Stimulated activated CD8-positive, alpha-beta memory T cell treated with anti-CD3 and anti-CD28 coated beads, Interleukin-12 subunit alpha, Interleukin-12 subunit beta, amount 100 ng/mL, for 24 hours (primary cell): Measurements from ENCODE around the gene LAMA3.

Experiments used
- DNase-seq: peaks from one replicate; pipeline ENCODE4 v3.0.0-alpha.2; 2020; ENCODE audit errors: extremely low read depth

Gene LAMA3

DNA sequence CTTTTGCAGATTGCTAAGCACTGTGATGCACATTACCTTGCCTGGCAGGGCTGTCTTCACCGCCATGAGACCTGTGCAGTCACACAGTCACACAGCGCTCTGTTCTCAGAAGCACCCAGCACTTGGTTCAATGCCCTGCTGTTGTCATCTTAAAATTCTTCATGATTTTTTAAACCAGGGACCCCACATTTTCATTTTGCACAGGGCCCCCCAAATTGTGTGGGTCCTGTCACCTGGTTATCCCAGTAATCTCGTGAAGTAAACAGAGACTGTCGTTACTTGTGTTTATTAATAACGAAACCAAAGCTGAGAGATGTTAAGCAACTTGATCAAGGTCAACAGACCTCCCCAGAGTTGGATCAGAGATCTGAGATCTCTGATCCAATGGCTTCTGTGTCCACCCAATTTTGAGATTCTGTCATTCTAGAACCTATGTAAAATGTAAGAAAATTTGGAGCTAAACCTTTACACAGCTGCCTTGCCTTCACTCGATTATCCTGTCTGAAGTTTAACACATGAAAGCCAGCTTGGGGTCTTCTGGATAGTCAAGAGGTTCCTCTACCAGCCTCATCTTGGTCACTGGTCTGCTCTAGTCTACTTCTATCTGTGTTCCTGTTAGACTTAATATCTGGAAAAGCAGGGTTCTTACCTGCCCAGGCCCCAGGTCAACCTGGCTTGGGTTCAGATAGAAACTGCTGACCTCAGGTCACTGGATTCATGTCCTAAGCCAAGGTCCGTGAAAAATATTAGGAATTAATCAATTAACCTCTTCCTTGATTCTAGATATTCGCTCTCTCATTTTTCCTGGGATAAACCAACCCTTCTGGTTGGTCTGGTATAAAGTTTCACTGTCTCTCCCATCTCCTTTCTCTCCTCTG is 311.6 kb downstream of the LAMA3 start:
- DNase-seq = no peak

DNA sequence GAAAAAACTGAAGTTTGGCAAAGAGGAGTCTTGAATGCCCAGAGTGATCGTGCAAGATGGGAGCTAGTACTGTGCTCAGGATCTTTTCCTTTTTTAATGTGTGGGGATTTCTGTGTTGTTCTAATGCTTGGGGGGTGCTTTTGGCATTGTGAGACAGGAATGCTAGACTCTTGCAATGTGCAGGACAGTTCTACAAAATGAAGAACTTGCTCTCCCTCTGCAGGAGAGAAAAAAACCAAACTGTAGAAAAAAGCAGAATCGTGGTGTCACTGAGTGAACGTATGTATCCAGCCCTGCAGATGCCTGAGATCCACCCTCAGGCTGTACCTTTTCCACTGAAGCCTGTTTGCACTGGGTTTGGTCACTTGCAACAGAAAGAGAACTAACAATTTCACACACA is 313.2 kb downstream of the LAMA3 start:
- no peak for DNase-seq

DNA sequence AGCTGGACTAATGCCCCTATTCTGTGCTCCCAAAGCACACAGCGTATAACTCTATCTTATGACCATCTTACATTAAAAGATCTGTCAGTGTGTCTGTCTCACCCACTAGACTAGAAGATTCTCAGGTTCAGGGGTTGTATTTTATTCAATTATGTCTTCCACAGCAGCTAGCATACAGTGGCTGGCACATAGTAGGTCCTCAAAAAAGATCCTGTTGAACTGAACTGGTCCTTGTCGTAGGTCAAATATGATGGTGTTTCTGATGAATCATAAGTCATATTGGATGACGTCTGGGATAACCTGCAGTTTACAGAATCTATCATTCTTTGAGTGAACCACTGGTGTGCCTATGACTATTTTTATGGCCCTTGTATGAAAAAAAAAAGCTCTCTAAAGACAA is 314.0 kb downstream of the LAMA3 start:
- DNase-seq = no peak

GRCh38 chr18:24003903-24004640 is 314.8 kb downstream of the LAMA3 start:
- no peak for DNase-seq
